ENCODE results near the gene CAPRIN2. TPM values are rescaled to one million over a fixed set of nuclear protein-coding genes. Genes with fewer than 3 reads are reported as not detected.
A peak's percentile ranks its signal among the peaks of the same experiment; 100 is the strongest.

CAPRIN2 gene
- total RNA-seq, 1 experiment from 2014 or later = 123 TPM

GRCh38 chr12:30691122-30691879 lies 63.5 kb downstream of the CAPRIN2 start:
- Histone ChIP-seq H3K23me2 (ENCODE audit: insufficient read length, low read depth, low read length, poor library complexity, severe bottlenecking) (peaks cover 10% of the 10 kb centered on the region), H4K20me1 (ENCODE audit: control insufficient read depth, insufficient read depth, insufficient read length) (no peaks in the 10 kb centered on the region), H3K4me1 (ENCODE audit: insufficient read depth, low read length) (no peaks in the 10 kb centered on the region), H3K4ac (ENCODE audit: low read depth, low read length) (no peak overlapping the region), H3K14ac (ENCODE audit: insufficient read depth, low read length) (no peak overlapping the region), H3K9me3 (ENCODE audit: control insufficient read depth, low read depth, low read length) (no peaks in the 10 kb centered on the region), H2BK12ac (ENCODE audit: insufficient read length, low read depth, low read length) (no peak overlapping the region), H4K5ac (ENCODE audit: insufficient read length, low read depth, low read length) (no peak overlapping the region), H2BK15ac (ENCODE audit: low read depth, low read length) (no peak overlapping the region), H2BK120ac (ENCODE audit: low read depth, low read length, poor library complexity, severe bottlenecking) (no peak overlapping the region), H3K18ac (ENCODE audit: insufficient read length, low read depth, low read length) (no peak overlapping the region), H3K79me2 (ENCODE audit: insufficient read depth, low read length) (peaks cover 2% of the 10 kb centered on the region; the same call in 1 of the 2 replicates), H3K4me2 (ENCODE audit: insufficient read depth, insufficient read length, low read length) (no peak overlapping the region), H4K91ac (ENCODE audit: insufficient read length, low read depth, low read length) (no peak overlapping the region), H3K27me3 (ENCODE audit: insufficient read depth, low read length) (no peaks in the 10 kb centered on the region), H3K9ac (ENCODE audit: extremely low read depth, insufficient read length, low read length) (no peak overlapping the region), H3K27ac (ENCODE audit: insufficient read length, low read depth, low read length) (no peak overlapping the region), H2AK5ac (ENCODE audit: insufficient read length, low read length) (no peak overlapping the region), H2AFZ (ENCODE audit: low read length) (no peak overlapping the region), H3K23ac (ENCODE audit: insufficient read length, low read depth, low read length) (no peak overlapping the region), H3T11ph (ENCODE audit: low read length) (no peak overlapping the region), H3K56ac (ENCODE audit: insufficient read length, low read depth, low read length) (no peak overlapping the region), H3K79me1 (ENCODE audit: insufficient read depth, low read depth, low read length, poor library complexity, severe bottlenecking) (no peaks in the 10 kb centered on the region), H2BK20ac (ENCODE audit: low read depth, low read length, poor library complexity, severe bottlenecking) (no peak overlapping the region), H4K8ac (replicated peaks; ENCODE audit: insufficient read length, low read depth, low read length) (no peak overlapping the region), H2BK5ac (ENCODE audit: insufficient read length, low read length) (no peak overlapping the region)
- WGBS (ENCODE audit: extremely low coverage, insufficient read length, low lambda C conversion rate) = no CpG with 5 or more reads among the region's 4 CpGs
- H3K4me3 Mint-ChIP-seq = no peak overlapping the region
- H3K27ac Mint-ChIP-seq = peak overlapping the region in 1 of 3 experiments; percentile 16; a peak in 1 of 7 replicates
- DNase-seq = no peak
- H3K36me3 Mint-ChIP-seq (ENCODE audit: insufficient read depth in 1 of 3, low read depth in 3 of 3) = no peaks in the 10 kb centered on the region
- no peaks in the 10 kb centered on the region for H3K9me3 Mint-ChIP-seq
- no peaks in the 10 kb centered on the region for H3K27me3 Mint-ChIP-seq (ENCODE audit: low read depth)
- TF ChIP-seq, protein P1, sequence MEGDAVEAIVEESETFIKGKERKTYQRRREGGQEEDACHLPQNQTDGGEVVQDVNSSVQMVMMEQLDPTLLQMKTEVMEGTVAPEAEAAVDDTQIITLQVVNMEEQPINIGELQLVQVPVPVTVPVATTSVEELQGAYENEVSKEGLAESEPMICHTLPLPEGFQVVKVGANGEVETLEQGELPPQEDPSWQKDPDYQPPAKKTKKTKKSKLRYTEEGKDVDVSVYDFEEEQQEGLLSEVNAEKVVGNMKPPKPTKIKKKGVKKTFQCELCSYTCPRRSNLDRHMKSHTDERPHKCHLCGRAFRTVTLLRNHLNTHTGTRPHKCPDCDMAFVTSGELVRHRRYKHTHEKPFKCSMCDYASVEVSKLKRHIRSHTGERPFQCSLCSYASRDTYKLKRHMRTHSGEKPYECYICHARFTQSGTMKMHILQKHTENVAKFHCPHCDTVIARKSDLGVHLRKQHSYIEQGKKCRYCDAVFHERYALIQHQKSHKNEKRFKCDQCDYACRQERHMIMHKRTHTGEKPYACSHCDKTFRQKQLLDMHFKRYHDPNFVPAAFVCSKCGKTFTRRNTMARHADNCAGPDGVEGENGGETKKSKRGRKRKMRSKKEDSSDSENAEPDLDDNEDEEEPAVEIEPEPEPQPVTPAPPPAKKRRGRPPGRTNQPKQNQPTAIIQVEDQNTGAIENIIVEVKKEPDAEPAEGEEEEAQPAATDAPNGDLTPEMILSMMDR (conservative IDR thresholded peaks at IDR 0.05) = no peak
- H3K4me1 Mint-ChIP-seq = peaks cover 26 to 28% of the 10 kb centered on the region in 2 experiments

Measured in H9 (cell line).